Measurements from ENCODE around the gene CNTN4.

DNA sequence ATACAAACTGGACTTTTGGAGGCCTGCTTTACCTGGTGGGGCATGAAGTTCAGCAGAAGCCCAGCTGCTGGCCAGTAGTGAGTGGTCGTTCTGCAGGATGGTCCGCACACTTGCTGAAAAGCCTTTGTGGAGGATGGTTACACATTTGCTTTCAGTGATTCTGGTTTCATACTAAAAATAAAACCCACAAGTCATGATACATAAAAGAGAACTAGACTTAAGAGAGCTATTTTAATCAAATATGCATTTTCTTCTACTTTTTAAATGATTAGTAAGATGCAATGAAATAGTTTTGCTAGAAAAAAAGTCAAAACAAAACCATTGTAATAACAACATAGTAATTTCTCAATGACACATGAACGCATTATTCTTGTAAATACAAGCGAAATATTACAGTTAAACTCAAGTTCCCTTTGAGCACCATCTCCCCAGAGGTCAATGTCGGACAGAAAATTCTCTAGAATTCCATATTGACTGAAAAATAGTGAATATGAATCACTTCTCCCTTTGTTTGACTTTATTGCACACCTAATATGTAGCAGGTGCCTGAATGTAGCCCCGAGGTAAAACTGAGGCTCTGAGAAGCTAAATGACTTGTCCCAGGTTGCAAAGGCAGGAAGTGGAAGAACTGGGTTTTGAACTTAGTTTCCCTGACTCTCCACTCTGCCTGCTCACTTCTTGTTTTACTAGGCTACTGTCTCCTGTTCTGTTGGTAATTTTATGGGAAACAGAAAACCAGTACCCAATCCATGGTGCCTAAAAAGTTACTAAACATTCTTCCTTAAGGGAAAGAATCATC, 1003.2 kb downstream of the CNTN4 start:
- TF ChIP-seq, protein P1, sequence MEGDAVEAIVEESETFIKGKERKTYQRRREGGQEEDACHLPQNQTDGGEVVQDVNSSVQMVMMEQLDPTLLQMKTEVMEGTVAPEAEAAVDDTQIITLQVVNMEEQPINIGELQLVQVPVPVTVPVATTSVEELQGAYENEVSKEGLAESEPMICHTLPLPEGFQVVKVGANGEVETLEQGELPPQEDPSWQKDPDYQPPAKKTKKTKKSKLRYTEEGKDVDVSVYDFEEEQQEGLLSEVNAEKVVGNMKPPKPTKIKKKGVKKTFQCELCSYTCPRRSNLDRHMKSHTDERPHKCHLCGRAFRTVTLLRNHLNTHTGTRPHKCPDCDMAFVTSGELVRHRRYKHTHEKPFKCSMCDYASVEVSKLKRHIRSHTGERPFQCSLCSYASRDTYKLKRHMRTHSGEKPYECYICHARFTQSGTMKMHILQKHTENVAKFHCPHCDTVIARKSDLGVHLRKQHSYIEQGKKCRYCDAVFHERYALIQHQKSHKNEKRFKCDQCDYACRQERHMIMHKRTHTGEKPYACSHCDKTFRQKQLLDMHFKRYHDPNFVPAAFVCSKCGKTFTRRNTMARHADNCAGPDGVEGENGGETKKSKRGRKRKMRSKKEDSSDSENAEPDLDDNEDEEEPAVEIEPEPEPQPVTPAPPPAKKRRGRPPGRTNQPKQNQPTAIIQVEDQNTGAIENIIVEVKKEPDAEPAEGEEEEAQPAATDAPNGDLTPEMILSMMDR (IDR thresholded peaks at IDR 0.05; ENCODE audit: borderline replicate concordance, extremely low read depth, low read length, poor library complexity, severe bottlenecking) = no peak
- TF ChIP-seq EZH2 (IDR thresholded peaks at IDR 0.05; ENCODE audit: borderline replicate concordance, low read depth, low read length, severe bottlenecking) = no peak

Data from DND-41 (cell line).